ENCODE measurements around the gene ADM. TPM values are rescaled to one million over a fixed set of nuclear protein-coding genes. Genes with fewer than 3 reads are reported as not detected.
A peak's percentile ranks its signal among the peaks of the same experiment; 100 is the strongest.

The ADM gene
- total and polyA plus RNA-seq, 4 donors, result 9.7 to 33.1 (median 22.7) TPM

DNA sequence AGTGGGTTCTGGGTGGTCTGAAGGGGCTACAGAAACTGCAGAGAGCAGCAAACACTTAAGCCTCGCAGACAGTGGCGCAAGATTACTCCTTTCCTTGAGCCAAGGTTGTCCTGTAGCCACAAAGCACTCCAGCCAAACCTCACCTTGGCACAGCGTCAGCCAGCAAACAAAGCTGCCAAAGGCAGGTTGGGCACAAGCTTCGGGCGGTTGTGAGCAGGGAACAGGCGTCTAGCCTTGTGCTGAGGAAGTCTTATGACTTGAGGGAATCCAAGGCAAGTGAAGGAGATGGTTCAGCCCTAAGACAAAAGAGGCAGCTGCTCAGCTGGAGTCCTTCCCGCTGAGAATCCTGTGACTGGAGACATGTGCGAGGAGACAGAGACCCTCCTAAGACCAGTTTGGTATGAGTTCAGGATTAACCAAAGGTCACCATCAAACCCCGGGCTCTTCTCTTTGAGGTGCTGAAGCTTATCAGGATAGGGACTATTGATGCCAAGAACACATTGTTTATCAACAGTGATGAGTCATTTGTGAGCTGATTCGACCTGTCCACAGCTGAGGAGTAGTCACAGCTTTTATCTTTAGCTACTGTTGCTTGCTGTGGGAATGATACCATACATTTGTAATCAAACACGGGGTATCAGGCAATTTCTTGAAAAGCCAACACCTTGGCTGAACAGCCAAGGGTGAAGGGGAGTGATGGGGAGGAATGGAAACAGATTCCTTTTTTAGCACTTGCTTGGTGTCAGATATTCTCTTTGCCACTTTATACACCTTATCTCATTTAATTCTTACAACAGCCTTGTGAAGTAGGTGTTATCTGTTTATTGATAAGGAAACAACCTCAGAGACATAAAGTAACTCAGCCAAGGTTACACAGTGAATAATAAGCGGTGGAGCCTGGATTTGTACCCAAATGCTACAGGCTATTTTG lies 4.6 kb downstream of the ADM start:
- 31% methylated on average over 12 of the region's 12 CpGs for WGBS
- TF ChIP-seq, protein P1, sequence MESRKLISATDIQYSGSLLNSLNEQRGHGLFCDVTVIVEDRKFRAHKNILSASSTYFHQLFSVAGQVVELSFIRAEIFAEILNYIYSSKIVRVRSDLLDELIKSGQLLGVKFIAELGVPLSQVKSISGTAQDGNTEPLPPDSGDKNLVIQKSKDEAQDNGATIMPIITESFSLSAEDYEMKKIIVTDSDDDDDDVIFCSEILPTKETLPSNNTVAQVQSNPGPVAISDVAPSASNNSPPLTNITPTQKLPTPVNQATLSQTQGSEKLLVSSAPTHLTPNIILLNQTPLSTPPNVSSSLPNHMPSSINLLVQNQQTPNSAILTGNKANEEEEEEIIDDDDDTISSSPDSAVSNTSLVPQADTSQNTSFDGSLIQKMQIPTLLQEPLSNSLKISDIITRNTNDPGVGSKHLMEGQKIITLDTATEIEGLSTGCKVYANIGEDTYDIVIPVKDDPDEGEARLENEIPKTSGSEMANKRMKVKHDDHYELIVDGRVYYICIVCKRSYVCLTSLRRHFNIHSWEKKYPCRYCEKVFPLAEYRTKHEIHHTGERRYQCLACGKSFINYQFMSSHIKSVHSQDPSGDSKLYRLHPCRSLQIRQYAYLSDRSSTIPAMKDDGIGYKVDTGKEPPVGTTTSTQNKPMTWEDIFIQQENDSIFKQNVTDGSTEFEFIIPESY (IDR thresholded peaks at IDR 0.05), result peak; percentile 57
- TF ChIP-seq NR2F2 (IDR thresholded peaks at IDR 0.05), result no peak
- TF ChIP-seq HNF4A (conservative IDR thresholded peaks at IDR 0.05), result peak; percentile 57 to 66
- TF ChIP-seq RAD21 (IDR thresholded peaks at IDR 0.05), result peak in 1 of 2 donors; percentile 51
- peak; percentile 98 to 99 for TF ChIP-seq JUND (IDR thresholded peaks at IDR 0.05)
- TF ChIP-seq, protein P2, sequence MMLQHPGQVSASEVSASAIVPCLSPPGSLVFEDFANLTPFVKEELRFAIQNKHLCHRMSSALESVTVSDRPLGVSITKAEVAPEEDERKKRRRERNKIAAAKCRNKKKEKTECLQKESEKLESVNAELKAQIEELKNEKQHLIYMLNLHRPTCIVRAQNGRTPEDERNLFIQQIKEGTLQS (IDR thresholded peaks at IDR 0.05), result peak; percentile 97
- TF ChIP-seq, protein P3, sequence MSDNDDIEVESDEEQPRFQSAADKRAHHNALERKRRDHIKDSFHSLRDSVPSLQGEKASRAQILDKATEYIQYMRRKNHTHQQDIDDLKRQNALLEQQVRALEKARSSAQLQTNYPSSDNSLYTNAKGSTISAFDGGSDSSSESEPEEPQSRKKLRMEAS (IDR thresholded peaks at IDR 0.05), result peak; percentile 32
- TF ChIP-seq, protein P4, sequence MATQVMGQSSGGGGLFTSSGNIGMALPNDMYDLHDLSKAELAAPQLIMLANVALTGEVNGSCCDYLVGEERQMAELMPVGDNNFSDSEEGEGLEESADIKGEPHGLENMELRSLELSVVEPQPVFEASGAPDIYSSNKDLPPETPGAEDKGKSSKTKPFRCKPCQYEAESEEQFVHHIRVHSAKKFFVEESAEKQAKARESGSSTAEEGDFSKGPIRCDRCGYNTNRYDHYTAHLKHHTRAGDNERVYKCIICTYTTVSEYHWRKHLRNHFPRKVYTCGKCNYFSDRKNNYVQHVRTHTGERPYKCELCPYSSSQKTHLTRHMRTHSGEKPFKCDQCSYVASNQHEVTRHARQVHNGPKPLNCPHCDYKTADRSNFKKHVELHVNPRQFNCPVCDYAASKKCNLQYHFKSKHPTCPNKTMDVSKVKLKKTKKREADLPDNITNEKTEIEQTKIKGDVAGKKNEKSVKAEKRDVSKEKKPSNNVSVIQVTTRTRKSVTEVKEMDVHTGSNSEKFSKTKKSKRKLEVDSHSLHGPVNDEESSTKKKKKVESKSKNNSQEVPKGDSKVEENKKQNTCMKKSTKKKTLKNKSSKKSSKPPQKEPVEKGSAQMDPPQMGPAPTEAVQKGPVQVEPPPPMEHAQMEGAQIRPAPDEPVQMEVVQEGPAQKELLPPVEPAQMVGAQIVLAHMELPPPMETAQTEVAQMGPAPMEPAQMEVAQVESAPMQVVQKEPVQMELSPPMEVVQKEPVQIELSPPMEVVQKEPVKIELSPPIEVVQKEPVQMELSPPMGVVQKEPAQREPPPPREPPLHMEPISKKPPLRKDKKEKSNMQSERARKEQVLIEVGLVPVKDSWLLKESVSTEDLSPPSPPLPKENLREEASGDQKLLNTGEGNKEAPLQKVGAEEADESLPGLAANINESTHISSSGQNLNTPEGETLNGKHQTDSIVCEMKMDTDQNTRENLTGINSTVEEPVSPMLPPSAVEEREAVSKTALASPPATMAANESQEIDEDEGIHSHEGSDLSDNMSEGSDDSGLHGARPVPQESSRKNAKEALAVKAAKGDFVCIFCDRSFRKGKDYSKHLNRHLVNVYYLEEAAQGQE (IDR thresholded peaks at IDR 0.05), result peak; percentile 77
- TF ChIP-seq, protein P5, sequence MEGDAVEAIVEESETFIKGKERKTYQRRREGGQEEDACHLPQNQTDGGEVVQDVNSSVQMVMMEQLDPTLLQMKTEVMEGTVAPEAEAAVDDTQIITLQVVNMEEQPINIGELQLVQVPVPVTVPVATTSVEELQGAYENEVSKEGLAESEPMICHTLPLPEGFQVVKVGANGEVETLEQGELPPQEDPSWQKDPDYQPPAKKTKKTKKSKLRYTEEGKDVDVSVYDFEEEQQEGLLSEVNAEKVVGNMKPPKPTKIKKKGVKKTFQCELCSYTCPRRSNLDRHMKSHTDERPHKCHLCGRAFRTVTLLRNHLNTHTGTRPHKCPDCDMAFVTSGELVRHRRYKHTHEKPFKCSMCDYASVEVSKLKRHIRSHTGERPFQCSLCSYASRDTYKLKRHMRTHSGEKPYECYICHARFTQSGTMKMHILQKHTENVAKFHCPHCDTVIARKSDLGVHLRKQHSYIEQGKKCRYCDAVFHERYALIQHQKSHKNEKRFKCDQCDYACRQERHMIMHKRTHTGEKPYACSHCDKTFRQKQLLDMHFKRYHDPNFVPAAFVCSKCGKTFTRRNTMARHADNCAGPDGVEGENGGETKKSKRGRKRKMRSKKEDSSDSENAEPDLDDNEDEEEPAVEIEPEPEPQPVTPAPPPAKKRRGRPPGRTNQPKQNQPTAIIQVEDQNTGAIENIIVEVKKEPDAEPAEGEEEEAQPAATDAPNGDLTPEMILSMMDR (IDR thresholded peaks at IDR 0.05; ENCODE audit: low read depth, low read length, missing input control), result no peak
- TF ChIP-seq GABPA (IDR thresholded peaks at IDR 0.05 in 1 of 2, conservative IDR thresholded peaks at IDR 0.05 in 1 of 2), result no peak
- peak; percentile 24 for TF ChIP-seq FOXA2 (IDR thresholded peaks at IDR 0.05)
- peak; percentile 67 for TF ChIP-seq SP1 (IDR thresholded peaks at IDR 0.05)
- peak; percentile 42 for TF ChIP-seq FOXA1 (IDR thresholded peaks at IDR 0.05)
- TF ChIP-seq TAF1 (conservative IDR thresholded peaks at IDR 0.05), result no peak
- peak; percentile 80 to 82 for TF ChIP-seq RXRA (IDR thresholded peaks at IDR 0.05)
- peak; percentile 15 for TF ChIP-seq YY1 (IDR thresholded peaks at IDR 0.05)
- TF ChIP-seq EGR1 (IDR thresholded peaks at IDR 0.05; ENCODE audit: low read depth in 2 of 2), result no peak
- no peak for TF ChIP-seq HNF4G (IDR thresholded peaks at IDR 0.05)
- H3K27ac ChIP-seq (ENCODE audit: low read depth in 1 of 2, low read length in 2 of 2), result peak overlapping the region; percentile 77 to 96
- no peaks in the 10 kb centered on the region for H3K27me3 ChIP-seq (ENCODE audit: control insufficient read depth in 4 of 4, insufficient read depth in 4 of 4, low read length in 3 of 4)
- no peaks in the 10 kb centered on the region for H3K9me3 ChIP-seq (ENCODE audit: control insufficient read depth in 4 of 4, low read length in 3 of 4)
- DNase-seq (ENCODE audit: low spot score), result no peak
- H3K4me3 ChIP-seq (ENCODE audit: low read depth in 1 of 3, low read length in 3 of 3), result no peak overlapping the region
- peaks cover 6 to 40% (median 24%) of the 10 kb centered on the region in 4 donors for H3K4me1 ChIP-seq (ENCODE audit: control insufficient read depth in 4 of 4, insufficient read depth in 4 of 4, low read length in 3 of 4)
- H3K36me3 ChIP-seq (ENCODE audit: control insufficient read depth in 4 of 4, insufficient read depth in 3 of 4, low read depth in 1 of 4, low read length in 3 of 4), result no peaks in the 10 kb centered on the region
- H3K9ac ChIP-seq (ENCODE audit: low read depth in 1 of 2, low read length in 2 of 2), result peak overlapping the region in 1 of 2 donors; percentile 24

Measured in liver (tissue), 9 donors.